ENCODE results near the gene LRCH1.

DNA sequence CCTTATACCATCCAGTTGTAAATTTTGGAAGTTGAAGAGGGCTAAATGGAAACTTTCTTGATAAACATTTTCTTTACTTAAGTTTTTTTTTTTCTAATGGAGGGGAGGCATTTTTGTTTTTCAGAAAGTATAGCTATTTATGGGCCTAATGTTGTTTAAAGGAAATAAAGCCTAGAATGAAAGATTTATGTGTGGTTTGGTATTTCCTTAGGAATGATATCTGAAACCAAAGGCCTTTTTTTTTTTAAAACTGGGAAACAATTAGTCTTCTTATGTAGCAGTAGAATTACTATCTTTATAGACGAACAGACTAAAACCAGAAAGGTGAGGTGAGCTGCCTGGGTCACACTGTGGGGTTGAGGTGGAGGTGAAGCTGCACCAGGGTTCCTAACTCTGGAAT lies 163.9 kb downstream of the LRCH1 start:
- TF ChIP-seq, protein P1, sequence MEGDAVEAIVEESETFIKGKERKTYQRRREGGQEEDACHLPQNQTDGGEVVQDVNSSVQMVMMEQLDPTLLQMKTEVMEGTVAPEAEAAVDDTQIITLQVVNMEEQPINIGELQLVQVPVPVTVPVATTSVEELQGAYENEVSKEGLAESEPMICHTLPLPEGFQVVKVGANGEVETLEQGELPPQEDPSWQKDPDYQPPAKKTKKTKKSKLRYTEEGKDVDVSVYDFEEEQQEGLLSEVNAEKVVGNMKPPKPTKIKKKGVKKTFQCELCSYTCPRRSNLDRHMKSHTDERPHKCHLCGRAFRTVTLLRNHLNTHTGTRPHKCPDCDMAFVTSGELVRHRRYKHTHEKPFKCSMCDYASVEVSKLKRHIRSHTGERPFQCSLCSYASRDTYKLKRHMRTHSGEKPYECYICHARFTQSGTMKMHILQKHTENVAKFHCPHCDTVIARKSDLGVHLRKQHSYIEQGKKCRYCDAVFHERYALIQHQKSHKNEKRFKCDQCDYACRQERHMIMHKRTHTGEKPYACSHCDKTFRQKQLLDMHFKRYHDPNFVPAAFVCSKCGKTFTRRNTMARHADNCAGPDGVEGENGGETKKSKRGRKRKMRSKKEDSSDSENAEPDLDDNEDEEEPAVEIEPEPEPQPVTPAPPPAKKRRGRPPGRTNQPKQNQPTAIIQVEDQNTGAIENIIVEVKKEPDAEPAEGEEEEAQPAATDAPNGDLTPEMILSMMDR (conservative IDR thresholded peaks at IDR 0.05; ENCODE audit: low read length): no peak
- TF ChIP-seq EZH2phosphoT487 (IDR thresholded peaks at IDR 0.05; ENCODE audit: borderline replicate concordance, low read depth, low read length): no peak
